HG03039 (cell line): ENCODE data around the gene MT1E.
"Not testable (repeated sequence)": the region's sequence is repeated elsewhere in the genome, so short reads cannot be mapped to it uniquely, and the experiment has no call there.

ENCODE experiments used
- ATAC-seq: cut with Tn5 transposase; IDR thresholded peaks from one replicate; pipeline ENCODE4 v1.9.1; 2021; ENCODE audit warnings: mild to moderate bottlenecking, moderate library complexity; ENCODE audit not compliant: unreplicated experiment

Gene MT1E

GRCh38 chr16:56643080-56643778 lies 17.6 kb downstream of the MT1E start:
- no peak for ATAC-seq

- ATAC-seq = no peak
Measured at GRCh38 chr16:56643833-56644232, 18.3 kb downstream of the MT1E start.

GRCh38 chr16:56645311-56645710 lies 19.7 kb downstream of the MT1E start:
- no peak for ATAC-seq

GRCh38 chr16:56645838-56646237 lies 20.3 kb downstream of the MT1E start:
- ATAC-seq = no peak

GRCh38 chr16:56647641-56648431 lies 22.3 kb downstream of the MT1E start:
- no peak for ATAC-seq

GRCh38 chr16:56649271-56649670 lies 23.7 kb downstream of the MT1E start:
- ATAC-seq = no peak

DNA sequence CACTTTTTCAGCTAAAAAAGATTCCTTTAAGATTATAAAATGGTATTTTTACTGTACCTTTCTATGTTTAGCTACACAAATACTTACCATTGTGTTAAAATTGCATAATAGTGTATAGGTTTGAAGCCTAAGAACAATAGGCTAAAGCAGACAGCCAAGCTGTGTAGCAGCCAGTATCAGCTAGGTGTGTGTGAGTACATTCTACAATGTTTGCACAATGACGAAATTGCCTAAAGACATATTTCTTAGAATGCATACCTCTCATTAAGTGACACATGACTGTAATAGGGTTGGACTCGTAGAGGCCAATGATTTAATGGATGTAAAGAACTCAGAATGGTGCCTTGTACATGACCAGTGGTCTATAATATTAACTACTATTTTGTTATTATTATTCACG lies 24.2 kb downstream of the MT1E start:
- ATAC-seq = no peak

DNA sequence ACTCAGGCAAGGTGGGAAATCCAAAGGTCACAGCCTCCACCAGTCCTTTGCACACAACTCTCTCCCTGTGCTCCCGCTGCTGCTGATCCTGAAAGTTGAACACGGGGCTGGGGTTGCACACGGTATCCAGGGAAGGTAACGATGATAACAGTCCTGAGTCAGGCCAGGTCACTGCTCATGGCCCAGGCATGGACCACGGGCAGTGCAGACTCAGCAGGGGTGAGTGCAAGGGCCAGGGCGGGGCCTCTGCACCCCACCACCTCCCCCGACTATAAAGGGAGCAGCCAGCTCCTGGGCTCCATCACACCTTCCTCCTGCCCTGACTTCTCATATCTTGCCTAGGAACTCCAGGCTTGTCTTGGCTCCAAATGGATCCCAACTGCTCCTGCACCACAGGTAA lies 26.0 kb downstream of the MT1E start, which contains the start of gene MT1B:
Gene MT1B (plus strand): TSS at position 301 of the 400 bp plus-strand sequence. CDS start 68 bp downstream, at position 369.
- ATAC-seq = no peak

GRCh38 chr16:56652600-56652999 lies 27.0 kb downstream of the MT1E start:
- ATAC-seq = no peak

DNA sequence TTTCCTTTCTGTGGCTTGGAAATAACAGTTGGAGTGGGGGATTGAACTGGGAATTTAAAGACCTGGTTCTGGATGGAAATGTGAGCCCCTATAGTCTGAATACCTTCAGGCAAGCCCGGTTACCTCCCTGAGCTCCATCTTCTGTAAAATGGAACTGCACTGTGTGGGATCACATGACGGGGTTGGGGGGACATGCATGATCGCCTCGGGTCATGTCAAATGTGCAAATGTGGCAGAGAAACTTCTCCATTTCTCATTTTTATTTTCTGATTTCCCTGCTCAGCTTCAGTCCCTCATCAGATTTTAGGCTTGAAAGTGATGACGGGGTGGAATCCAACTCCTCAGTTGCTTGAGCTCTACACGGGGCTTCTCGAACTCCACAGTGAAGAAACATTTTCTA lies 27.6 kb downstream of the MT1E start:
- no peak for ATAC-seq

DNA sequence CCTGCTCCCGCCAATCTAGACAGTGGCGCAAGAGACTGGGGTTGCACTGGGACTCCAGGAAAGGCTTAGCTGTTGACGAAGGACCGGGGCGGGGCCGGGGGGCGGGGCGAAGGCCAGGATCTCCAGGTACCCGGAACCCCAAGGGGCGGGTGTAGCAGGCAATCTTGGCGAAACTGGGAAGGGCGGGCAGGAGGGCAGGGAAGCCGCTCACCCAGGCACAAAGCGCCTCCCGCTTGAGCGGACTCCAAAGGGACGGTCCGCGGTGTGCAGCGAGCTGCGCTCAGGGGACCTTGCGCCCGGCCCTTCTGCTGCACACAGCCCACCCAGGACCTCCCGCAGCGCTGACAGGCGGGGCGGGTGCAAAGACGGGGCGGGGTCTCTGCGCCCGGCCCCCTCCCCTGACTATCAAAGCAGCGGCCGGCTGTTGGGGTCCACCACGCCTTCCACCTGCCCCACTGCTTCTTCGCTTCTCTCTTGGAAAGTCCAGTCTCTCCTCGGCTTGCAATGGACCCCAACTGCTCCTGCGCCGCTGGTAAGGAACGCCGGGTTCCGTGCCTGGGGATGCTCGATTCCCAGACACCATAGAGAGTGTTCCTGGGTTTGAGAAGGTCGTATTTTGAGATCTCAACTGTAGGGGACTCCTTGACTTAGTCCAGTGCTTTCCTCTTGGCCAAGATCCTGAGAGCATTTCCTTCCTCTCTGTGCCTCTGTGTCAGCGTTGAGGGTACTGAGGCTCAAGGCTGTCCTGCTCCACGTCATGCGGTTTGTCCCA lies 32.2 kb downstream of the MT1E start, which contains the start of gene MT1F:
Gene MT1F (plus strand): TSS at position 405 of the 772 bp plus-strand sequence. CDS start 100 bp downstream, at position 505.
- ATAC-seq = no peak

DNA sequence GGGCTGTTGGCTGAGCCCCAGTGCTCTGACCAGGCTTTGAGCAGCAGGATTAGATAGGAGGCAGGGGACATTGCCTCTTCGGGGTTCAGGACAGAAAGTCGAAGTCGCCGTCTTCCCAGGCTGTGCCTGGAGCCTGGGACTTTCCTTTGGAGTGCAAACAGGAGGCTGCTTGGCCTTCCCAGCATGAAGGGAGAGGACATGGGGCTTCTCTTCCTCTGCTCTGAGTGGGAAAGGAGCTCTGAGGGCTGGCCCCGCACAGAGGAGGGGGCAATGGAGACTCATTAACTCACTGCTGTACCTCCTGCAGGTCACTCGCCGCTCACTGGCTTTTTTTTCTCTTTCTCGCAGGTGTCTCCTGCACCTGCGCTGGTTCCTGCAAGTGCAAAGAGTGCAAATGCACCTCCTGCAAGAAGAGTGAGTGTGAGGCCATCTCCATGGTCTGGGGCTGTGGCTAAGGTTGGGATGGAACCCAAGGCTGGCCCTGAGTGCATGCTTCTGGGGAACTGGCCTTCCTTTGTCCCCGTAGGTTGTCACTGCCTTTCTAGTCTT lies 32.8 kb downstream of the MT1E start:
- no peak for ATAC-seq

GRCh38 chr16:56662357-56663354 lies 37.1 kb downstream of the MT1E start:
- ATAC-seq = no peak

GRCh38 chr16:56664506-56664905 lies 38.9 kb downstream of the MT1E start:
- ATAC-seq = no peak

DNA sequence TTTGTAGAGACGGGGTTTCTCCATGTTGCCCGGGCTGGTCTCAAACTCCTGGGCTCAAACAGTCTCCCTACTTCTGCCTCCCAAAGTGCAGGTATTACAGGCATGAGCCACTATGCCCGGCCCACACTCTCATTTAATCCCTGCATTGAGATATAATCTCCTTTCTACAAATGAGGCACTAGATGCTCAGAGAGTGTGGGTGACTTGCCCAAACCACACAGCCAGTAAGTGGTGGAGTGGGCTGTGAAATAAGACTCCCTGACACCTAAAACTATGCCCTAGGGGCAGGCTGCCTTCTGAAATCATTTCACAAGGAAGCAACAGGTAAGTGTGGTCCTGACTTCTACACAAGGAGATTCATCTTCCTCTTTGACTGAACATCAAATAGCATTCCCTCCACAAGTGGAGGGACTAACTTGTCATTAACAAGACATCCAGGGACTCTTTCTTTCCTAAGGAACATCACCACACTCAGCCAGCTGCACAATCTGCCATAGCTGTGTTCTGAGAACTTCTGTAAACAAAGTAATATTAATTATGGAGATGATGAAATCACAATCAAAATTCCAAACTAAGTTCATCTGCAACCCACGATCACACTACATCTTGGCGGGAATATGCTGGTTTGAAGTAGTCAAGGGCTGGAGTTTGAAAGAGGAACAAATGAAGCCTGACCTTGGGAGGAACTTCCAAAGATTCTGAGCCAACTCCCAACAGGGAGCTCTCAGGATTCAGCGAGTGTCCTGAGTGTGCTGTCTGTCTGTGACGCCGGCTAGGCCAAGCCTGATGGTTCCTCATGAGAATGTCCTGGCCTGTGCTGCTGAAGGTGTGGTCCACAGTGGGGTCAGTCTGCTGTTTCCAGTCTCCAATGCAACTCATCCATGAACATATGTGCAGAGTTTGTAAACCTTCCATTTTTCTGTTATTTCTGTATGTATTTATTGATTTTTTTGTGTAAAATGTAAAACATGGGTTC lies 40.0 kb downstream of the MT1E start:
- not testable (repeated sequence) for ATAC-seq

GRCh38 chr16:56667581-56668571 lies 42.3 kb downstream of the MT1E start, which contains the start of gene MT1G:
MT1G (minus strand) TSS chr16:56668065; CDS start chr16:56667993, 72 bp downstream.
- ATAC-seq = no peak
